ENCODE data around the gene KDM4F.

DNA sequence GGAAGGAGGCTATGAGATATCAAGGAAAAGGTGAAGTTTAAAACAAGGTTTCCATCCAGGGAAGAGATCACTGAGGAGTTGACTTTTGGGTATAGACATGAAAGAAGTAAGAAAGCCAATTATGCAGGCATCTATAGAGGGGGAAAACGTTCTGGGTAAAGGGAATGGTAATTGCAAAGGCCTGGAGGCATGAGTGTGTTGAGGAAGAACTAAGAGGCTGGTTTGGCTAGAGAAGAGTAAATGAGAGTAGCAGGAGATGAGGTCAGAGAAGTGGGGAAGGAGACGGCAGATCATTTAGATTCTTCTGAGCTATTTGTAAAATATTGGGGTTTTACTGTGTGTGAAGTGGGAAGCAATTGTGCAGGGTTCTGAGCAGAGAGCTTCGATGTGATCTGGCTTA, 48.0 kb downstream of the KDM4F start:
- TF ChIP-seq ZC3H10 (CRISPR knock-in tag; IDR thresholded peaks at IDR 0.05) (no peak), ZFP30 (CRISPR knock-in tag; IDR thresholded peaks at IDR 0.05) (no peak), ZNF565 (CRISPR knock-in tag; conservative IDR thresholded peaks at IDR 0.05; ENCODE audit: low read depth) (no peak), OSR1 (CRISPR knock-in tag; IDR thresholded peaks at IDR 0.05) (no peak), ESRRG (CRISPR knock-in tag; IDR thresholded peaks at IDR 0.05) (no peak), BACH2 (CRISPR knock-in tag; IDR thresholded peaks at IDR 0.05; ENCODE audit: borderline replicate concordance) (no peak), GLIS3 (CRISPR knock-in tag; IDR thresholded peaks at IDR 0.05) (no peak), ARNTL (CRISPR knock-in tag; IDR thresholded peaks at IDR 0.05; ENCODE audit: borderline replicate concordance, low read depth) (no peak), ZFP3 (CRISPR knock-in tag; IDR thresholded peaks at IDR 0.05) (no peak)
- TF ChIP-seq, protein P1, sequence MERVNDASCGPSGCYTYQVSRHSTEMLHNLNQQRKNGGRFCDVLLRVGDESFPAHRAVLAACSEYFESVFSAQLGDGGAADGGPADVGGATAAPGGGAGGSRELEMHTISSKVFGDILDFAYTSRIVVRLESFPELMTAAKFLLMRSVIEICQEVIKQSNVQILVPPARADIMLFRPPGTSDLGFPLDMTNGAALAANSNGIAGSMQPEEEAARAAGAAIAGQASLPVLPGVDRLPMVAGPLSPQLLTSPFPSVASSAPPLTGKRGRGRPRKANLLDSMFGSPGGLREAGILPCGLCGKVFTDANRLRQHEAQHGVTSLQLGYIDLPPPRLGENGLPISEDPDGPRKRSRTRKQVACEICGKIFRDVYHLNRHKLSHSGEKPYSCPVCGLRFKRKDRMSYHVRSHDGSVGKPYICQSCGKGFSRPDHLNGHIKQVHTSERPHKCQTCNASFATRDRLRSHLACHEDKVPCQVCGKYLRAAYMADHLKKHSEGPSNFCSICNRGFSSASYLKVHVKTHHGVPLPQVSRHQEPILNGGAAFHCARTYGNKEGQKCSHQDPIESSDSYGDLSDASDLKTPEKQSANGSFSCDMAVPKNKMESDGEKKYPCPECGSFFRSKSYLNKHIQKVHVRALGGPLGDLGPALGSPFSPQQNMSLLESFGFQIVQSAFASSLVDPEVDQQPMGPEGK (CRISPR knock-in tag; IDR thresholded peaks at IDR 0.05; ENCODE audit: borderline replicate concordance), result no peak
